GM23338 (cell line): ENCODE results near the gene FOXA1.

Source experiments
- CREB1 ChIP-seq: fragments of 250-450 bp; sonication (Bioruptor Pico); IDR thresholded peaks from 2 replicates; pipeline ENCODE4 v1.5.0; 2020; ENCODE audit warnings: low read depth, mild to moderate bottlenecking, moderate library complexity
- EZH2 ChIP-seq: fragments of 200-600 bp; sonication (generic); IDR thresholded peaks from one replicate; pipeline ENCODE4 v1.8.0; 2017; ENCODE audit warnings: antibody characterized with exemption, mild to moderate bottlenecking, low read depth; ENCODE audit not compliant: unreplicated experiment
- EZH2phosphoT487 ChIP-seq: fragments of 200-600 bp; sonication (generic); IDR thresholded peaks from one replicate; pipeline ENCODE4 v1.8.1; 2018; ENCODE audit warnings: antibody characterized with exemption; ENCODE audit not compliant: unreplicated experiment
- JUNB ChIP-seq: IDR thresholded peaks from one replicate; pipeline ENCODE4 v1.6.1; 2016; ENCODE audit warnings: antibody characterized with exemption; ENCODE audit not compliant: unreplicated experiment
- STAT1 ChIP-seq: IDR thresholded peaks from one replicate; pipeline ENCODE4 v1.6.1; 2016; ENCODE audit warnings: antibody characterized with exemption; ENCODE audit not compliant: unreplicated experiment
- TF ChIP-seq, protein P1 (sequence below): IDR thresholded peaks from one replicate; pipeline ENCODE4 v1.6.1; 2018; ENCODE audit warnings: antibody characterized with exemption; ENCODE audit not compliant: unreplicated experiment
- TF ChIP-seq, protein P2 (sequence below), 2 experiments: fragments of 200-600 bp in 1 of 2; sonication (generic) in 1 of 2; conservative IDR thresholded peaks; 2 replicates each; pipeline versions ENCODE4 v1.5.1 to v1.6.1; 2016 to 2017; ENCODE audit warnings: antibody characterized with exemption in 2 of 2, low read depth in 2 of 2, mild to moderate bottlenecking in 2 of 2, moderate library complexity in 1 of 2

DNA sequence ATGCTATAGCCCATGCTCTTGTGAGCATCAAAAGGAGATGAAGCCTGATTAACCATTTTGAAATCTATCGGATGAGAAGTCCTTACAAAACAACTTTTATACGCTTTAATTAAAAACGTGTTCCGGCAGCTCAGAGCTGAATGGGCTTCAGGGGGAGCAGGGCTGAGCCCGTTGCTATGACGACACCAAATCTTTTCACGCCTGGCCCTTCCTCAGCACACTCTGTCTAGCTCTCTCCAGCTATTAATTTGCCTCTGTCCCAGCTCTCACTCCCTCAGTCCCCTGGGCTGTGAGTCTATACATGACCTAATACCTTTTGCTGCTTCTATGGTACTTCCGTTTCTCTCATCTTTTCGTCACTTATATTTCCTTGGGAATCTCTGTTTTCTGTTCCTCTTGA, 15.8 kb downstream of the FOXA1 start:
- TF ChIP-seq, protein P1, sequence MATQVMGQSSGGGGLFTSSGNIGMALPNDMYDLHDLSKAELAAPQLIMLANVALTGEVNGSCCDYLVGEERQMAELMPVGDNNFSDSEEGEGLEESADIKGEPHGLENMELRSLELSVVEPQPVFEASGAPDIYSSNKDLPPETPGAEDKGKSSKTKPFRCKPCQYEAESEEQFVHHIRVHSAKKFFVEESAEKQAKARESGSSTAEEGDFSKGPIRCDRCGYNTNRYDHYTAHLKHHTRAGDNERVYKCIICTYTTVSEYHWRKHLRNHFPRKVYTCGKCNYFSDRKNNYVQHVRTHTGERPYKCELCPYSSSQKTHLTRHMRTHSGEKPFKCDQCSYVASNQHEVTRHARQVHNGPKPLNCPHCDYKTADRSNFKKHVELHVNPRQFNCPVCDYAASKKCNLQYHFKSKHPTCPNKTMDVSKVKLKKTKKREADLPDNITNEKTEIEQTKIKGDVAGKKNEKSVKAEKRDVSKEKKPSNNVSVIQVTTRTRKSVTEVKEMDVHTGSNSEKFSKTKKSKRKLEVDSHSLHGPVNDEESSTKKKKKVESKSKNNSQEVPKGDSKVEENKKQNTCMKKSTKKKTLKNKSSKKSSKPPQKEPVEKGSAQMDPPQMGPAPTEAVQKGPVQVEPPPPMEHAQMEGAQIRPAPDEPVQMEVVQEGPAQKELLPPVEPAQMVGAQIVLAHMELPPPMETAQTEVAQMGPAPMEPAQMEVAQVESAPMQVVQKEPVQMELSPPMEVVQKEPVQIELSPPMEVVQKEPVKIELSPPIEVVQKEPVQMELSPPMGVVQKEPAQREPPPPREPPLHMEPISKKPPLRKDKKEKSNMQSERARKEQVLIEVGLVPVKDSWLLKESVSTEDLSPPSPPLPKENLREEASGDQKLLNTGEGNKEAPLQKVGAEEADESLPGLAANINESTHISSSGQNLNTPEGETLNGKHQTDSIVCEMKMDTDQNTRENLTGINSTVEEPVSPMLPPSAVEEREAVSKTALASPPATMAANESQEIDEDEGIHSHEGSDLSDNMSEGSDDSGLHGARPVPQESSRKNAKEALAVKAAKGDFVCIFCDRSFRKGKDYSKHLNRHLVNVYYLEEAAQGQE = no peak
- TF ChIP-seq, protein P2, sequence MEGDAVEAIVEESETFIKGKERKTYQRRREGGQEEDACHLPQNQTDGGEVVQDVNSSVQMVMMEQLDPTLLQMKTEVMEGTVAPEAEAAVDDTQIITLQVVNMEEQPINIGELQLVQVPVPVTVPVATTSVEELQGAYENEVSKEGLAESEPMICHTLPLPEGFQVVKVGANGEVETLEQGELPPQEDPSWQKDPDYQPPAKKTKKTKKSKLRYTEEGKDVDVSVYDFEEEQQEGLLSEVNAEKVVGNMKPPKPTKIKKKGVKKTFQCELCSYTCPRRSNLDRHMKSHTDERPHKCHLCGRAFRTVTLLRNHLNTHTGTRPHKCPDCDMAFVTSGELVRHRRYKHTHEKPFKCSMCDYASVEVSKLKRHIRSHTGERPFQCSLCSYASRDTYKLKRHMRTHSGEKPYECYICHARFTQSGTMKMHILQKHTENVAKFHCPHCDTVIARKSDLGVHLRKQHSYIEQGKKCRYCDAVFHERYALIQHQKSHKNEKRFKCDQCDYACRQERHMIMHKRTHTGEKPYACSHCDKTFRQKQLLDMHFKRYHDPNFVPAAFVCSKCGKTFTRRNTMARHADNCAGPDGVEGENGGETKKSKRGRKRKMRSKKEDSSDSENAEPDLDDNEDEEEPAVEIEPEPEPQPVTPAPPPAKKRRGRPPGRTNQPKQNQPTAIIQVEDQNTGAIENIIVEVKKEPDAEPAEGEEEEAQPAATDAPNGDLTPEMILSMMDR (conservative IDR thresholded peaks at IDR 0.05; ENCODE audit: low read depth in 2 of 2) = no peak
- no peak for TF ChIP-seq EZH2phosphoT487
- no peak for TF ChIP-seq EZH2
- TF ChIP-seq JUNB = no peak
- TF ChIP-seq CREB1 (CRISPR knock-in tag) = no peak
- no peak for TF ChIP-seq STAT1
